ENCODE data around the gene NGF.

NGF gene

GRCh38 chr1:115283249-115283648, 54.8 kb downstream of the NGF start:
- DNase-seq (ENCODE audit: low read depth): no peak

- DNase-seq (ENCODE audit: low read depth): no peak
Observed at GRCh38 chr1:115282807-115283208, 55.2 kb downstream of the NGF start.

- DNase-seq (ENCODE audit: low read depth): no peak
Observed at GRCh38 chr1:115281143-115281542, 56.9 kb downstream of the NGF start.

GRCh38 chr1:115280064-115280463, 58.0 kb downstream of the NGF start:
- DNase-seq (ENCODE audit: low read depth): no peak

- DNase-seq (ENCODE audit: low read depth): no peak
Observed at GRCh38 chr1:115278211-115278610, 59.8 kb downstream of the NGF start.

GRCh38 chr1:115277276-115277675, 60.8 kb downstream of the NGF start:
- DNase-seq (ENCODE audit: low read depth): no peak

- no peak for DNase-seq (ENCODE audit: low read depth)
Observed at GRCh38 chr1:115275216-115275615, 62.8 kb downstream of the NGF start.

GRCh38 chr1:115274467-115274866, 63.6 kb downstream of the NGF start:
- DNase-seq (ENCODE audit: low read depth): no peak

GRCh38 chr1:115266729-115267421, 71.2 kb downstream of the NGF start:
- DNase-seq (ENCODE audit: low read depth): no peak

GRCh38 chr1:115265099-115265498, 73.0 kb downstream of the NGF start:
- no peak for DNase-seq (ENCODE audit: low read depth)

GRCh38 chr1:115262886-115263285, 75.2 kb downstream of the NGF start:
- DNase-seq (ENCODE audit: low read depth): no peak

- no peak for DNase-seq (ENCODE audit: low read depth)
Observed at GRCh38 chr1:115261496-115261895, 76.6 kb downstream of the NGF start.

- no peak for DNase-seq (ENCODE audit: low read depth)
Observed at GRCh38 chr1:115258302-115258866, 79.7 kb downstream of the NGF start.

- no peak for DNase-seq (ENCODE audit: low read depth)
Observed at GRCh38 chr1:115257591-115257990, 80.5 kb downstream of the NGF start.

- no peak for DNase-seq (ENCODE audit: low read depth)
Observed at GRCh38 chr1:115255154-115255553, 82.9 kb downstream of the NGF start.

GRCh38 chr1:115252585-115252984, 85.5 kb downstream of the NGF start:
- no peak for DNase-seq (ENCODE audit: low read depth)

- DNase-seq (ENCODE audit: low read depth): no peak
Observed at GRCh38 chr1:115251856-115252255, 86.2 kb downstream of the NGF start.

- no peak for DNase-seq (ENCODE audit: low read depth)
Observed at GRCh38 chr1:115251340-115251748, 86.7 kb downstream of the NGF start.

- DNase-seq (ENCODE audit: low read depth): no peak
Observed at GRCh38 chr1:115246526-115246925, 91.5 kb downstream of the NGF start.

- DNase-seq (ENCODE audit: low read depth): no peak
Observed at GRCh38 chr1:115245227-115245626, 92.8 kb downstream of the NGF start.

GRCh38 chr1:115242543-115242942, 95.5 kb downstream of the NGF start:
- no peak for DNase-seq (ENCODE audit: low read depth)

- no peak for DNase-seq (ENCODE audit: low read depth)
Observed at GRCh38 chr1:115241309-115241708, 96.7 kb downstream of the NGF start.

GRCh38 chr1:115240297-115240696, 97.8 kb downstream of the NGF start:
- DNase-seq (ENCODE audit: low read depth): no peak

GRCh38 chr1:115239426-115239825, 98.6 kb downstream of the NGF start:
- DNase-seq (ENCODE audit: low read depth): no peak
